ENCODE data around the gene VCAM1. TPM values are rescaled to one million over a fixed set of nuclear protein-coding genes. Genes with fewer than 3 reads are reported as not detected.

Gene VCAM1
- total and polyA plus RNA-seq, 5 donors from 2014 or later, result not detected

GRCh38 chr1:100782473-100783039, 63.0 kb downstream of the VCAM1 start:
- Histone ChIP-seq H3K36me3 (ENCODE audit: control insufficient read depth, insufficient read depth, low read length) (no peaks in the 10 kb centered on the region), H3K9me3 (ENCODE audit: control insufficient read depth in 2 of 2, low read length in 2 of 2) (peaks cover 0 to 5% of the 10 kb centered on the region in 2 experiments), H3K27ac (ENCODE audit: insufficient read depth, low read length, poor library complexity, severe bottlenecking) (no peak overlapping the region), H3K4me3 (ENCODE audit: low read depth, low read length) (no peak overlapping the region), H3K4me1 (ENCODE audit: control insufficient read depth, insufficient read depth, low read length, poor library complexity, severe bottlenecking) (no peaks in the 10 kb centered on the region), H3K27me3 (ENCODE audit: control insufficient read depth, insufficient read depth, low read length) (peaks cover 10% of the 10 kb centered on the region)
- Mint-ChIP-seq H3K27me3 (peaks cover 6% of the 10 kb centered on the region), H3K36me3 (peaks cover 4% of the 10 kb centered on the region), H3K4me3 (no peak overlapping the region), H3K27ac (no peak overlapping the region), H3K9me3 (peaks cover 0 to 10% (median 9%) of the 10 kb centered on the region in 7 donors), H3K4me1 (no peaks in the 10 kb centered on the region)
- no peak for DNase-seq
- ATAC-seq (ENCODE audit: low read depth in 2 of 2), result no peak

- Histone ChIP-seq H3K9me3 (ENCODE audit: control insufficient read depth in 2 of 2, low read length in 2 of 2) (peaks cover 0 to 5% of the 10 kb centered on the region in 2 experiments), H3K27ac (ENCODE audit: insufficient read depth, low read length, poor library complexity, severe bottlenecking) (no peak overlapping the region), H3K4me3 (ENCODE audit: low read depth, low read length) (no peak overlapping the region), H3K36me3 (ENCODE audit: control insufficient read depth, insufficient read depth, low read length) (no peaks in the 10 kb centered on the region), H3K4me1 (ENCODE audit: control insufficient read depth, insufficient read depth, low read length, poor library complexity, severe bottlenecking) (no peaks in the 10 kb centered on the region), H3K27me3 (ENCODE audit: control insufficient read depth, insufficient read depth, low read length) (peaks cover 10% of the 10 kb centered on the region)
- DNase-seq (no peak), ATAC-seq (ENCODE audit: low read depth in 2 of 2) (no peak)
- H3K36me3 Mint-ChIP-seq, result peaks cover 4% of the 10 kb centered on the region
- peaks cover 0 to 14% (median 7%) of the 10 kb centered on the region in 7 donors for H3K9me3 Mint-ChIP-seq
- H3K4me1 Mint-ChIP-seq, result no peaks in the 10 kb centered on the region
- H3K4me3 Mint-ChIP-seq, result no peak overlapping the region
- no peak overlapping the region for H3K27ac Mint-ChIP-seq
- peaks cover 10% of the 10 kb centered on the region for H3K27me3 Mint-ChIP-seq
These were observed 66.0 kb downstream of the VCAM1 start for GRCh38 chr1:100785470-100786052.

- no peak overlapping the region for H3K4me3 Mint-ChIP-seq
- Histone ChIP-seq H3K4me3 (ENCODE audit: low read depth, low read length) (no peak overlapping the region), H3K9me3 (ENCODE audit: control insufficient read depth in 2 of 2, low read length in 2 of 2) (peaks cover 0 to 4% of the 10 kb centered on the region in 2 experiments), H3K36me3 (ENCODE audit: control insufficient read depth, insufficient read depth, low read length) (no peaks in the 10 kb centered on the region), H3K27me3 (ENCODE audit: control insufficient read depth, insufficient read depth, low read length) (peaks cover 10% of the 10 kb centered on the region), H3K27ac (ENCODE audit: insufficient read depth, low read length, poor library complexity, severe bottlenecking) (no peak overlapping the region), H3K4me1 (ENCODE audit: control insufficient read depth, insufficient read depth, low read length, poor library complexity, severe bottlenecking) (no peaks in the 10 kb centered on the region)
- ATAC-seq (ENCODE audit: low read depth in 2 of 2), result no peak
- peaks cover 3% of the 10 kb centered on the region for H3K36me3 Mint-ChIP-seq
- peaks cover 0 to 9% (median 3%) of the 10 kb centered on the region in 7 donors for H3K9me3 Mint-ChIP-seq
- DNase-seq, result no peak
- no peaks in the 10 kb centered on the region for H3K4me1 Mint-ChIP-seq
- peaks cover 10% of the 10 kb centered on the region for H3K27me3 Mint-ChIP-seq
- H3K27ac Mint-ChIP-seq, result no peak overlapping the region
These were observed 67.3 kb downstream of the VCAM1 start for GRCh38 chr1:100786870-100787269.

Other genes with a start within 250 kb of the VCAM1 start
- not detected for gene GPR88, start 181.6 kb upstream of the VCAM1 start, total RNA-seq
- gene GPR88, start 181.6 kb upstream of the VCAM1 start, polyA plus RNA-seq, result not detected
- 1.6 TPM for gene EXTL2, start 175.1 kb downstream of the VCAM1 start, total RNA-seq
- gene EXTL2, start 175.1 kb downstream of the VCAM1 start, polyA plus RNA-seq, result 1 to 10 TPM in 2 of 4 donors, under 1 TPM in 2; 0.91 to 2.7 (median 1.3) TPM
- 29.1 TPM for gene SLC30A7, start 176.3 kb downstream of the VCAM1 start, total RNA-seq
- gene SLC30A7, start 176.3 kb downstream of the VCAM1 start, polyA plus RNA-seq, result 10 to 100 TPM; 12.8 to 16.8 (median 13.9) TPM